Measurements from ENCODE around the gene MED12L.

MED12L gene

GRCh38 chr3:151047636-151048035 lies 37.8 kb upstream of the MED12L start:
- TF ChIP-seq CTCF (conservative IDR thresholded peaks at IDR 0.05; ENCODE audit: low read depth, low read length), result no peak
- no peak overlapping the region for H3K9ac ChIP-seq
- H4K20me1 ChIP-seq (ENCODE audit: insufficient read depth), result no peaks in the 10 kb centered on the region
- H3K4me1 ChIP-seq (ENCODE audit: low read depth, poor library complexity, severe bottlenecking), result peaks cover 4% of the 10 kb centered on the region
- H3K4me2 ChIP-seq, result no peak overlapping the region
- no peak overlapping the region for H3K4me3 ChIP-seq (IDR thresholded peaks at IDR 0.05; ENCODE audit: insufficient read depth, low read depth, low read length)
- H2AFZ ChIP-seq (ENCODE audit: low read depth), result no peak overlapping the region
- H3K27ac ChIP-seq, result no peak overlapping the region
- no peaks in the 10 kb centered on the region for H3K79me2 ChIP-seq (ENCODE audit: insufficient read depth, low read depth)
- H3K36me3 ChIP-seq (ENCODE audit: insufficient read depth), result no peaks in the 10 kb centered on the region
- H3K27me3 ChIP-seq (ENCODE audit: insufficient read depth, low read depth), result no peaks in the 10 kb centered on the region

DNA sequence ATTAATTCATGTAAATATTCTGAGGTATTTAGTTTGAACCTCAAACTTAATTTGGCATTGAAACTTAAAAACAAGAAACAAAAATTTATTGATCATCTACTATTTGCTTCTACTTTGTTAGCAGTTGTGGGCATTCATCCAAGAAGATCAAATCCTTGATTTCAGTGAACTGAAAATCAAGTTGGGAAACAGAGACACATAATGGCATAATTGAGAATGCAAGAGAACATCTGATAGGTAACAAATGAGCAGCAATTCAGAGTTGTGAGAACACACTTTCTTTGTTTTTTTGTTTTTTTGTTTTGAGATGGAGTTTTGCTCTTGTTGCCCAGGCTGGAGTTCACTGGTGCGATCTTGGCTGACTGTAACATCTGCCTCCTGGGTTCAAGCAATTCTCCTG lies 33.9 kb upstream of the MED12L start:
- H3K36me3 ChIP-seq (ENCODE audit: insufficient read depth), result no peaks in the 10 kb centered on the region
- H3K4me2 ChIP-seq, result no peak overlapping the region

DNA sequence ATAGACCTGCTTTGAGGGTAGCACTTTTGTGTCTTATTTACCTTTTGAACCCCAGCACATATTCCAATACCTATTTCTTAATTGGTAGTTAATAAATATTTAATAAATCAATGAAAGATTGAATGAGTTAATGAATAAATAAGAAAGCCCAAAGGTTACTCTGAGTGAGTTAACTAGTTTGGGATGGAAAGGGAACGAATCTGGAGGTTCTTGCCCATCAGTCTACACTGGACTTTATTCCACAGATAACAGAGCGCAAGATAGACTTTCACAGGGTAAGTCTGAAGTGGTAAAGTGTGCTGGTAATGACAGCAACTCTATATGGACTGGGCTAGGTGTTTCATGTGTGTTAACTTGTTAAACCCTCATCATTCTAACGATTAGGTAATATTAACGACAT lies 33.1 kb upstream of the MED12L start:
- Histone ChIP-seq H3K9ac (no peak overlapping the region), H3K27ac (no peak overlapping the region), H2AFZ (ENCODE audit: low read depth) (no peak overlapping the region), H3K4me1 (ENCODE audit: low read depth, poor library complexity, severe bottlenecking) (no peaks in the 10 kb centered on the region), H3K4me3 (IDR thresholded peaks at IDR 0.05; ENCODE audit: insufficient read depth, low read depth, low read length) (no peak overlapping the region), H3K36me3 (ENCODE audit: insufficient read depth) (no peaks in the 10 kb centered on the region), H3K79me2 (ENCODE audit: insufficient read depth, low read depth) (no peaks in the 10 kb centered on the region), H4K20me1 (ENCODE audit: insufficient read depth) (no peaks in the 10 kb centered on the region), H3K27me3 (ENCODE audit: insufficient read depth, low read depth) (no peaks in the 10 kb centered on the region), H3K4me2 (no peak overlapping the region)
- TF ChIP-seq CTCF (conservative IDR thresholded peaks at IDR 0.05; ENCODE audit: low read depth, low read length), result no peak

More for the DNA sequence above, 33.9 kb upstream of the MED12L start:
- Histone ChIP-seq H3K4me1 (ENCODE audit: low read depth, poor library complexity, severe bottlenecking) (no peaks in the 10 kb centered on the region), H3K79me2 (ENCODE audit: insufficient read depth, low read depth) (no peaks in the 10 kb centered on the region), H2AFZ (ENCODE audit: low read depth) (no peak overlapping the region), H3K4me3 (IDR thresholded peaks at IDR 0.05; ENCODE audit: insufficient read depth, low read depth, low read length) (no peak overlapping the region), H3K9ac (no peak overlapping the region), H3K27ac (no peak overlapping the region), H4K20me1 (ENCODE audit: insufficient read depth) (no peaks in the 10 kb centered on the region), H3K27me3 (ENCODE audit: insufficient read depth, low read depth) (no peaks in the 10 kb centered on the region)
- no peak for TF ChIP-seq CTCF (conservative IDR thresholded peaks at IDR 0.05; ENCODE audit: low read depth, low read length)

DNA sequence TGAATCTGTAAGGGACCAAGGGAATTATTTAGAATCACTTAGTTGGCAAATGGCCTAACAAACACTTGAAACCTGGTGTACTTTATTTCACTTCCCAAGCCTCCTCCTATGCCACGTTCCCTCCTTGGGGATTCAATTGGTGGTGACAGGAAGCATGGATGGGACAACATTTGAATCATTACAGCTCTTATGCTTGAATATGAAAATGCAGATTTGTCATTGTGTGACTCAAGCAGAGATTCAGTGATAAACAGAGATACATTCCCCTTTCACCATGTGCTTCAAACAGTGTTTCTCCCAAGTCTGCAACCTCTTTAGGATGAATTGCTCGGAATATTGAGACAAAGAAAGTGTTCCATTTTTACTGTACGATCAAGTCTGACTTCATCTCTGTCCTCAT lies 32.7 kb upstream of the MED12L start:
- no peaks in the 10 kb centered on the region for H3K27me3 ChIP-seq (ENCODE audit: insufficient read depth, low read depth)
- no peaks in the 10 kb centered on the region for H3K4me1 ChIP-seq (ENCODE audit: low read depth, poor library complexity, severe bottlenecking)
- no peak for TF ChIP-seq CTCF (conservative IDR thresholded peaks at IDR 0.05; ENCODE audit: low read depth, low read length)
- H3K36me3 ChIP-seq (ENCODE audit: insufficient read depth), result no peaks in the 10 kb centered on the region
- H3K79me2 ChIP-seq (ENCODE audit: insufficient read depth, low read depth), result no peaks in the 10 kb centered on the region
- no peaks in the 10 kb centered on the region for H4K20me1 ChIP-seq (ENCODE audit: insufficient read depth)
- no peak overlapping the region for H3K4me2 ChIP-seq
- H3K9ac ChIP-seq, result no peak overlapping the region
- H3K27ac ChIP-seq, result no peak overlapping the region
- no peak overlapping the region for H2AFZ ChIP-seq (ENCODE audit: low read depth)
- H3K4me3 ChIP-seq (IDR thresholded peaks at IDR 0.05; ENCODE audit: insufficient read depth, low read depth, low read length), result no peak overlapping the region

- no peak overlapping the region for H3K27ac ChIP-seq
- H3K4me1 ChIP-seq (ENCODE audit: low read depth, poor library complexity, severe bottlenecking), result no peaks in the 10 kb centered on the region
- no peak overlapping the region for H3K4me3 ChIP-seq (IDR thresholded peaks at IDR 0.05; ENCODE audit: insufficient read depth, low read depth, low read length)
- H3K4me2 ChIP-seq, result no peak overlapping the region
- no peaks in the 10 kb centered on the region for H3K27me3 ChIP-seq (ENCODE audit: insufficient read depth, low read depth)
- no peak overlapping the region for H3K9ac ChIP-seq
- no peak for TF ChIP-seq CTCF (conservative IDR thresholded peaks at IDR 0.05; ENCODE audit: low read depth, low read length)
- H3K79me2 ChIP-seq (ENCODE audit: insufficient read depth, low read depth), result no peaks in the 10 kb centered on the region
- H2AFZ ChIP-seq (ENCODE audit: low read depth), result no peak overlapping the region
- no peaks in the 10 kb centered on the region for H4K20me1 ChIP-seq (ENCODE audit: insufficient read depth)
- H3K36me3 ChIP-seq (ENCODE audit: insufficient read depth), result no peaks in the 10 kb centered on the region
Measured at GRCh38 chr3:151058740-151059139, 26.7 kb upstream of the MED12L start.
